Measurements from ENCODE around the gene NOVA2.

Gene NOVA2

DNA sequence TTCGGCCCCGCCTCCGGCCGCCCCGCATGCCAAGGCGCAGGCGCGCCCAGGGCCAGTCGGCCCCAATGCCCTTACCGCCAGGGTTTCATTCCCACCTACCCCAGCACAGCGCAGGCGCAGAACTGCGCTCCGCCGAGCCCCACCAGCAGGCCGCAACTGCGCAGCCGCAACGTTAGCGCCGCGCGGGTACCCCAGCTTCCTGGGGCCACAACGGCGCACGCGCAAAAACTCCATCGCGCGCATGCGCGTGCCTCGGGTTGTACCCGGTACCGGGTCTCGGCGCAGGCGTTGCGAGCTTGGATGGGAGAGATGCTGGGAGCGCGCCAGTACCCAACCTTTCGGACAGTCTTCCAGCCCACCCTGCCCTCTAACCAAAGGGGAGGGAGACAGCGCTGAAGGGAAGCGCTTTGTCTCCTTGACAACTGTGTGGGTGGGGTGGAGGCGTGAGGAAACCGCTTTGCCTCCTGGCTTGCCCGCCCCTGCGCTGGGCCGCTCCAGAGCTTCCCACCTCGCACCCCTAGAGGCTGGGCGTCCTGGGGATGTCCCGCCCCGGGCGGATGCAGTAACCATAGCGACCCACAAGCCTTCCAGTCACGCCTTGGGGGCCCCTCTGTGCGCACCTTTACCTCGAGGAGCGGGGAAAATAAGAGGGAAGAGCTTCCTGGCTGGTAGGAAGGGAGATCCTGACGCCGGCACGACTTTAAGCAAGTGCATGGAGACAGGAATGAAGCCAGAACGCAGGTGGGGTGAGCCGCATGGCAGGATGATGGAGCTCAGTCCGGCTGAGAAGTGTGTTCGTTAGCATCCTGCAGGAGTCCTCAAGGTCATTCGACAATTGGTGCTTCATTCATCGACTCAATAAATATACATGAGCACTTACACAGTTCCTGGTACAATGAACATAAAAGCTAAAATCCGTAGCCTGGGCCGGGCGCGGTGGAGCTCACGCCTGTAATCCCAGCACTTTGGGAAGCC lies 70.7 kb downstream of the NOVA2 start:
- peak overlapping the region; percentile 71 for H3K4me3 ChIP-seq (replicated peaks; ENCODE audit: low read depth, low read length)
- TF ChIP-seq, protein P1, sequence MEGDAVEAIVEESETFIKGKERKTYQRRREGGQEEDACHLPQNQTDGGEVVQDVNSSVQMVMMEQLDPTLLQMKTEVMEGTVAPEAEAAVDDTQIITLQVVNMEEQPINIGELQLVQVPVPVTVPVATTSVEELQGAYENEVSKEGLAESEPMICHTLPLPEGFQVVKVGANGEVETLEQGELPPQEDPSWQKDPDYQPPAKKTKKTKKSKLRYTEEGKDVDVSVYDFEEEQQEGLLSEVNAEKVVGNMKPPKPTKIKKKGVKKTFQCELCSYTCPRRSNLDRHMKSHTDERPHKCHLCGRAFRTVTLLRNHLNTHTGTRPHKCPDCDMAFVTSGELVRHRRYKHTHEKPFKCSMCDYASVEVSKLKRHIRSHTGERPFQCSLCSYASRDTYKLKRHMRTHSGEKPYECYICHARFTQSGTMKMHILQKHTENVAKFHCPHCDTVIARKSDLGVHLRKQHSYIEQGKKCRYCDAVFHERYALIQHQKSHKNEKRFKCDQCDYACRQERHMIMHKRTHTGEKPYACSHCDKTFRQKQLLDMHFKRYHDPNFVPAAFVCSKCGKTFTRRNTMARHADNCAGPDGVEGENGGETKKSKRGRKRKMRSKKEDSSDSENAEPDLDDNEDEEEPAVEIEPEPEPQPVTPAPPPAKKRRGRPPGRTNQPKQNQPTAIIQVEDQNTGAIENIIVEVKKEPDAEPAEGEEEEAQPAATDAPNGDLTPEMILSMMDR (IDR thresholded peaks at IDR 0.05; ENCODE audit: low read length, missing control alignments), result no peak
- peak; percentile 98 for DNase-seq (ENCODE audit: low read depth)

DNA sequence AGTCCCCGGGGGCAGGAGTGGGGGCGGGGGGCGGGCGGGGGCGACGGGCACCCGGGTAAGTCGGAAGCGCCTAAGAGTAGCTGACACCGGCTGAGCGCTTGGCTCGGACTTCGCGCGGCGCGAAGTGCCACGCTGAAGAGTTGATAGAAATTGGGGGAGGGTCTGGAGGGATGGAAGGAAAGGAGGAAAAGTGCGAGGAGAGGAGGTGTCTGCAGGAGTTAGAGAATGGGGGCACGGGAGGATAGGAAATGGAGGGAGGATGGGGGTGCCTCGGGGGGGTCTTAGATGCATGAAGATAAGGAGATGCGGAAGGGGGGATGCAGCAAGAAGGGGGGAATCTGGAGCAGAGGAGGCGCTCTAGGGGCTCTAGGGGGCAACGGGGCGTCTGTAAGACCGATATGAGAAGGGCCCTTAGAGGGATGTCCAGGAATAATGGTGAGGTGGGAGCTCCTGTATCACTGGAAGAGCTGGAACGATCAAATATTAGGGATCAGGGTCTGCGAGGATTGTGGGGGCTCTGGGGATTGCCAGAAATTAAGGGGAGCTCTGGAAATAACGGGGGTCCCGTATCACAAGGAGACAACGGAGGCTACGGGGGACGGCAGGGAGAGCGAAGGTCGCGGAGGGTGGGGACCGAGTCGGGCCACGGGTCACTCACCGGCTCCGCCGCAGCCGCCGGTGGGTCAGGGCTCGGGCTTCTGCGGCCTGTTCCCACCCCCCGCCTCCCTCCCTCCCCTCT lies 71.6 kb downstream of the NOVA2 start, which contains the start of gene MYPOP:
MYPOP (minus strand) TSS at position 702 of the 739 bp plus-strand sequence. CDS start 840 bp downstream, outside the sequence.
- H3K4me3 ChIP-seq (replicated peaks; ENCODE audit: low read depth, low read length), result peak within 1 kb of the TSS; percentile 71
- no peak for DNase-seq (ENCODE audit: low read depth)
- TF ChIP-seq, protein P1 (IDR thresholded peaks at IDR 0.05; ENCODE audit: low read length, missing control alignments), result no peak

DNA sequence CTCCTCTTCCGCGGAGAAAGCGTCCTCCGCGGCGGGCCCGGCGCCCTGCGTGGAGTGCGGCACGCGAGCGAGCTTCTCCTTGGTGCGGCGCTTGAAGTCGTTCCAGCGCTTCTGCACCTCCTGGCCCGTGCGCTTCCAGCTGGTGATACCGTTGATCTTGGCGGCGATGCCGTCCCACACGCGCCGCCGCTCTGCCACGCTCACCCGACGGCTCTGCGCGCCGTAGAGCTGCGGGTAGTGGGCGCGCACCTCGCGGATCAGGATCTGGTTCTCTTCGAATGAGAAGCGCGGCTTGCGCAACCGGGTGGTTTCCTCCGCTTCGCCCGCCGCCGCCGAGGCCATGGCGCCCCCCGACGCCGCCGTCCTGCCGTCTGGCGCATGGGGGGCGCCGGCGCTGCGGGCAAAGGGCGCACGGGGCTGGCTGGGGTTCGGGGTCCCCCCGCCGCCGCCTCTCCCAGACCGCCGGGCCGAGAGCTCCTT lies 72.2 kb downstream of the NOVA2 start:
- H3K4me3 ChIP-seq (replicated peaks; ENCODE audit: low read depth, low read length), result peak overlapping the region; percentile 58
- TF ChIP-seq, protein P1 (IDR thresholded peaks at IDR 0.05; ENCODE audit: low read length, missing control alignments), result no peak
- peak; percentile 59 for DNase-seq (ENCODE audit: low read depth)

DNA sequence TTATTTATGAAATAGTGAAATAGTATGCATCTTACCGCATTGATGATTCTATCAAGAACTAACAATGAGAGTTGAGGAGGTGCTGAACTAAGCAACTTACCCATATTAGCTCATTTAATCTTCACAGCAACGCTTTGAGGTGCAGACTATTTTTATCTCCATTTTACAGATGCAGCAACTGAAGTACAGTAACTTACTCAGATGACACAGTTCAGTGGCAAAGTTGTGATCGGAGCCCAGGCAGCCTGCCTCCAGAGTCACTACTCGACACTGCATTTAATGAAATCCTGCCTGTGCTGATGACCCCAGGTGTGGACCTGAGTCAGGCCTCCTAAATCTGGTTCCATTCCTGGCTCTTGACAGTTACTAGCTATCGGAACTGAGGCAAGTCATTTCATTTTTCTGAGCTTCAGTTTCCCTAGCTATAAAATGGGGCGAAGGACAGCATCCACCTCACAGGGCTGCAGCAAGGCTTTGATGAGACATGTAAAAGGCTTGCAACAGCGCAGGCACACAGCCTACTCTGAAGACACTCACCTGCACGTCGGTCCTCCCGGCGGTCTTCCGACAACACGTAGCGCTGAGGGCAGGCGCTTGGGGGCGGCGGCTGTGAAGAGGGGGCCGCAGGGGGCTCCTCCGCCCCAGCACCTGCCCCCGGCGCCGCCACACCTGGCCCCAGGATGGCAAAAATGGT lies 72.8 kb downstream of the NOVA2 start:
- TF ChIP-seq, protein P1 (IDR thresholded peaks at IDR 0.05; ENCODE audit: low read length, missing control alignments), result no peak
- no peak for DNase-seq (ENCODE audit: low read depth)
- peak overlapping the region; percentile 58 for H3K4me3 ChIP-seq (replicated peaks; ENCODE audit: low read depth, low read length)

DNA sequence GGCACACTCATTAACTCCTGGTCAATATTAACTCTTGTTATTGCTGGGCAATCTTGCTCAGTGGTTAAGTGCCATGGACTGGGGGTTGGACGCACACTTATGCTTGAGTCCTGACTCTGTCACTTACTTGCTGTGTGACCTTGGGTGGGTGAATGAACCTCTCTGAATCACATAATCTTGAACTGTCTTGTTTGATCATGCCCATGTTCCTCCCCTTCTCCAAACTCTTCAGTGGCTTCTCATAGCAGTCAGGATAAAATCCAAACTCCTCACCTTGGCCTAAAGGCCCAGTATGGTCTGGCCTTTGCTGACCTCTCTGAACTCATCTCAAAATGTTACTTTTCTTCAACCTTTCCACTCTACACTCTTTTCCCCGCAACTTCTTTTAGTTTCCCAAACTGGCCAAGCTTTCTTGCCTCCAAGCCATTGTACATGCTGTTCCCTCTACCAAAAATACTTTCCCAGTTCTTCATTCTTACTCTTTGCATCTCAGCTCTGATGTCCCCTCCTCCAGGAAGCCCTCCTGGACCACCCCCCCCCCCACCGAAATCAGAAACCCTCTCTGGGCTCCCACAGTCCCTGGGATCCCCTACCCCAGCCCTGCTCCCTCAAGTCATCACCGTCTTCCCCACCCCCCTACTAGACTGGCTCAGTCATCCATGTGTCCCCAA lies 73.6 kb downstream of the NOVA2 start:
- no peak for DNase-seq (ENCODE audit: low read depth)
- H3K4me3 ChIP-seq (replicated peaks; ENCODE audit: low read depth, low read length), result no peak overlapping the region
- TF ChIP-seq, protein P1 (IDR thresholded peaks at IDR 0.05; ENCODE audit: low read length, missing control alignments), result no peak

DNA sequence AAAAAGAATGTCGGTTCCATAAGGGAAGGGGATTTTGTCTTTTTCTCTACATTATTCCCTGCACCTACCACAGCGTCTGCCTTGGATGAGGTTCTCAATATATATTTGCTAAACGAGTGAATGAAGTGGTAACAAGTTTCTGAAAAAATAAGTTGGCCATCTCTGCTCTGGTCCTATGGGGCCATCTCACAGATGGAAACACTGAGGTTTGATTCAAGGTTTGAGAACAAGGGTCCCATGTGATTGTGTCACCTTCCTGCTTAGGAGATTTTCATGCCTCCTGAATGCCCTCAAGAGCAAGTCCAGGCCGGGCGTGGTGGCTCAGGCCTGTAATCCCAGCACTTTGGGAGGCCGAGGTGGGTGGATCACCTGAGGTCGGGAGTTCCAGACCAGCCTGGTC lies 74.4 kb downstream of the NOVA2 start:
- TF ChIP-seq, protein P1 (IDR thresholded peaks at IDR 0.05; ENCODE audit: low read length, missing control alignments), result no peak
- no peak for DNase-seq (ENCODE audit: low read depth)
- no peak overlapping the region for H3K4me3 ChIP-seq (replicated peaks; ENCODE audit: low read depth, low read length)

All from fibroblast of pulmonary artery (primary cell).